Stimulated activated naive CD8-positive, alpha-beta T cell treated with anti-CD3 and anti-CD28 coated beads, Interleukin-15, Interleukin-2, amounts not matched to agents 100 ng/mL and 50 ng/mL, for 24 hours (primary cell): ENCODE data around the gene DUSP3.

Experiments
- H3K27ac Mint-ChIP-seq: one replicate; pipeline ENCODE4 v1.8.0; 2021; ENCODE audit warnings: mild to moderate bottlenecking, mixed read lengths
- H3K27me3 Mint-ChIP-seq: one replicate; pipeline ENCODE4 v1.8.0; 2021; ENCODE audit warnings: mixed read lengths
- H3K36me3 Mint-ChIP-seq: one replicate; pipeline ENCODE4 v1.8.0; 2021; ENCODE audit warnings: low read depth, mixed read lengths
- H3K4me1 Mint-ChIP-seq: one replicate; pipeline ENCODE4 v1.8.0; 2021; ENCODE audit warnings: low read depth, mixed read lengths
- H3K4me3 Mint-ChIP-seq: one replicate; pipeline ENCODE4 v1.8.0; 2021; ENCODE audit warnings: mild to moderate bottlenecking, mixed read lengths
- H3K9me3 Mint-ChIP-seq: one replicate; pipeline ENCODE4 v1.8.0; 2021; ENCODE audit warnings: mixed read lengths

The DUSP3 gene

GRCh38 chr17:43720311-43721060, 58.3 kb downstream of the DUSP3 start:
- H3K9me3 Mint-ChIP-seq = no peaks in the 10 kb centered on the region
- H3K36me3 Mint-ChIP-seq = no peaks in the 10 kb centered on the region
- H3K4me3 Mint-ChIP-seq = peak overlapping the region; percentile 87
- H3K27me3 Mint-ChIP-seq = peaks cover 10% of the 10 kb centered on the region
- peaks cover 20% of the 10 kb centered on the region for H3K4me1 Mint-ChIP-seq
- H3K27ac Mint-ChIP-seq = peak overlapping the region; percentile 90

- Mint-ChIP-seq H3K9me3 (no peaks in the 10 kb centered on the region), H3K4me3 (peak overlapping the region; percentile 87), H3K27ac (peak overlapping the region; percentile 90), H3K36me3 (no peaks in the 10 kb centered on the region), H3K27me3 (peaks cover 17% of the 10 kb centered on the region), H3K4me1 (peaks cover 21% of the 10 kb centered on the region)
These were observed 59.2 kb downstream of the DUSP3 start for GRCh38 chr17:43719578-43719977.

- Mint-ChIP-seq H3K4me3 (no peak overlapping the region), H3K27ac (no peak overlapping the region), H3K4me1 (peaks cover 28% of the 10 kb centered on the region), H3K9me3 (no peaks in the 10 kb centered on the region), H3K36me3 (no peaks in the 10 kb centered on the region), H3K27me3 (peaks cover 24% of the 10 kb centered on the region)
These were observed 60.2 kb downstream of the DUSP3 start for GRCh38 chr17:43718544-43718943.

- no peaks in the 10 kb centered on the region for H3K9me3 Mint-ChIP-seq
- H3K4me1 Mint-ChIP-seq = peaks cover 33% of the 10 kb centered on the region
- no peaks in the 10 kb centered on the region for H3K36me3 Mint-ChIP-seq
- H3K27ac Mint-ChIP-seq = no peak overlapping the region
- H3K27me3 Mint-ChIP-seq = peaks cover 30% of the 10 kb centered on the region
- no peak overlapping the region for H3K4me3 Mint-ChIP-seq
These were observed 60.9 kb downstream of the DUSP3 start for GRCh38 chr17:43717913-43718312.
